HEK293 (cell line): ENCODE results near the gene RNU1-3.
A peak's percentile ranks its signal among the peaks of the same experiment; 100 is the strongest.
"Not testable (repeated sequence)": the region's sequence is repeated elsewhere in the genome, so short reads cannot be mapped to it uniquely, and the experiment has no call there.

Experiments used
- CTCF ChIA-PET: fragments of 350-600 bp; formaldehyde crosslinking; extraction: SDS; loops from one replicate; lab custom pipeline; 2021; ENCODE audit warnings: antibody characterized with exemption; lab: Yijun Ruan, JAX
- POLR2A ChIA-PET: fragments of 300-600 bp; formaldehyde crosslinking; extraction: SDS; loops from one replicate; lab custom pipeline; 2020; ENCODE audit warnings: antibody characterized with exemption, inconsistent platforms; lab: Yijun Ruan, JAX
- H3K27ac ChIP-seq: fragments of 200-500 bp; sonication (Bioruptor generic); 2 replicates; pipeline ENCODE4 v1.5.1; 2014; ENCODE audit warnings: low read depth, low read length, control low read depth, inconsistent platforms; ENCODE audit errors: extremely low read depth
- H3K36me3 ChIP-seq, 2 experiments: fragments of 200-500 bp in 1 of 2; sonication (Bioruptor generic) in 1 of 2; 1 replicate in 1 of 2; 2 replicates in 1 of 2; pipeline ENCODE4 v1.5.1; 2014 to 2017; ENCODE audit warnings: inconsistent platforms in 2 of 2, low read length in 2 of 2; ENCODE audit not compliant: control insufficient read depth in 2 of 2, insufficient read depth in 1 of 2
- H3K4me1 ChIP-seq: fragments of 200-500 bp; sonication (Bioruptor generic); 2 replicates; pipeline ENCODE4 v1.5.1; 2014; ENCODE audit warnings: mild to moderate bottlenecking, low read length, inconsistent platforms; ENCODE audit not compliant: control insufficient read depth, insufficient read depth
- H3K4me3 ChIP-seq: 2 replicates; pipeline ENCODE4 v1.5.1; 2011; ENCODE audit warnings: low read depth, mild to moderate bottlenecking, control low read depth, low read length, moderate library complexity
- H3K9me3 ChIP-seq: fragments of 200-500 bp; sonication (Bioruptor generic); 2 replicates; pipeline ENCODE4 v1.5.1; 2014; ENCODE audit warnings: low read depth, low read length, inconsistent platforms; ENCODE audit not compliant: control insufficient read depth, insufficient read depth
- ZNF335 ChIP-seq: fragments of 450-650 bp; formaldehyde crosslinking; conservative IDR thresholded peaks from 2 replicates; pipeline ENCODE4 v1.5.1; 2016; ENCODE audit warnings: missing biosample characterization, missing genetic modification characterization

Gene RNU1-3

DNA sequence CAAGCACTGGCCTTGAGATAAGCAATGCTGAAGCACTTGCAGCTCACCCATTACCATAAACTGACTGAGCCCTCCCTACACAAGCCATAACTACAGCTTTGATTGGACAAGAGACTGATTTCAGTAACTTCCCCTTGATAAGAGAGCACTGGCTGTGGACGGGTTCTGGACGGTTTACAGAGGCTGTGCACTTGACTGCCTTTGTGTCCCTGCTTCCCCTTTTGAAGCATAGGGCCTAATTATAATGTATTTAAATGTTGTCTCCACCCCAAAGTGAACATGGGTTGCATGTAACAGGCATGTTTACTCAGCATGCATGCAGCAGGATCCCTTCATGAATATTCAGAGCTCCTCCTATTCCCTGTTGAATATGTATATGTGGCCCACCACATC, 8.4 kb upstream of the RNU1-3 start:
- CTCF ChIA-PET, H3K36me3 ChIP-seq, H3K4me1 ChIP-seq, H3K9me3 ChIP-seq, POLR2A ChIA-PET, H3K4me3 ChIP-seq, H3K27ac ChIP-seq: not testable (repeated sequence)

DNA sequence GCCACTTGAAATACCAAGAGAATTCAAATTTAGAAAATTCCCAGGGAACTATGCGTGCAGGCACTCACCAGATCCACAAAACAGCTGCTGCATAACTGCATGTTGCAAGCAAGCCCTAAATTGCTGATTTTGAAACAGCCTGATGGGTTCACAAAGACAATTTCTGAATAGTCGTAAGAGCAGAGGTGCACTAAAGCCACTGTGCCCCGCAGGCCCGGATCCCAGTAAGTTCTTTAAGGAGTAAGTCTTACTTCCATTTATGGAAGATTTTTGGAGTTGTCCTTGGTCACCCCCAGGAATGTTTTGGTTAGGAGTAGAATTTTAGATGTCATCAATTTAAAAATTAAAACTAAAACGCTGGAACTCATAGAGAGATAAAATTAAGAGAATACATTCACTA, 7.2 kb upstream of the RNU1-3 start:
- CTCF ChIA-PET, H3K36me3 ChIP-seq, H3K27ac ChIP-seq, H3K4me1 ChIP-seq, H3K9me3 ChIP-seq, H3K4me3 ChIP-seq: not testable (repeated sequence)
- POLR2A ChIA-PET = interaction anchor here (0.7 kb wide), 1 partner anchor 78 kb away, joined by 6 read pairs; no protein-coding TSS in a partner anchor

GRCh38 chr1:16665836-16666235, 912 bp downstream of the RNU1-3 start:
- H3K36me3 ChIP-seq, POLR2A ChIA-PET, H3K4me3 ChIP-seq, H3K9me3 ChIP-seq, CTCF ChIA-PET, H3K4me1 ChIP-seq, H3K27ac ChIP-seq: not testable (repeated sequence)

DNA sequence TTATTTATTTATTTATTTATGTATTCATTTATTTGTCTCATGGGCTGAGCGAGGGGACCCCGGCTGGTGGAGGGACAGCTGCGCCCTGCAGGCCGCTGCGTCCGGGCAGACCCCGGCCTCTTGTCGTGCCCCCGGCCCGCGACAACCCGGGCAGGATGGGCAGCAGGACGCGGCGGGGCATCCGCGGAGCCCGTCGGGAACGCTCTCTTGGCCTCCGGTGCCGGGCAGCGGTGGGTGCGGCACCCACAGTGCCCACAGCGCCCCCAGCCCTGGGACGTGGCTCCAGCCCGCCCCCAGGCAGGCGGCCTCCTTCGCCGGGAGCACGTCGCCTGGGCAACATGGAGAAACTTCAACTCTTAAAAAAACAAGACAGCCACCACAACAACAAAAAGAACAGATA, 8.5 kb downstream of the RNU1-3 start:
- POLR2A ChIA-PET, H3K9me3 ChIP-seq, H3K4me1 ChIP-seq, H3K4me3 ChIP-seq, H3K27ac ChIP-seq, H3K36me3 ChIP-seq, CTCF ChIA-PET: not testable (repeated sequence)

GRCh38 chr1:16656981-16657683, 9.6 kb downstream of the RNU1-3 start:
- POLR2A ChIA-PET, H3K9me3 ChIP-seq, CTCF ChIA-PET, H3K4me1 ChIP-seq, H3K36me3 ChIP-seq, H3K4me3 ChIP-seq, H3K27ac ChIP-seq: not testable (repeated sequence)

DNA sequence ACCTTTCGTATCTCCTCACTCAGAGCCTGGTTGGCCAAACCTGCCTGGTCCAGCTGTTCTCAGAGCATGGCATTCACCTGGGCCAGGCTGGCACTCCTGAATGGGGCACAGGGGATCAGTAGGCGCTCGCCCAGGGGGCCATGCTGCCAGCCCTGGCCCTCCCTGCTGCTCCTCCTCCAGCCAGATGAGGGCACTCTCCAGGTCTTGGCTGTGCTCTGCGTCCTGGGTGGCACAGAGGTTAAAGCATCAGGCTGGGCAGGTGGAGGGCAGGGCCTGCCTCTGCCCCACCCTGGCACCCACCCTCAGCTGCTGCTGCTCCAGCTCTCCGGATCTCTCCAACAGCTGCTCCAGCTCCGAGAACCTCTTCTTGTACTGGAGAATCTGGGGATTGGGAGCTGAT, 10.2 kb downstream of the RNU1-3 start:
- POLR2A ChIA-PET, CTCF ChIA-PET, H3K4me1 ChIP-seq, H3K9me3 ChIP-seq, H3K36me3 ChIP-seq, H3K27ac ChIP-seq, H3K4me3 ChIP-seq: not testable (repeated sequence)

- H3K27ac ChIP-seq, H3K36me3 ChIP-seq, H3K9me3 ChIP-seq, H3K4me1 ChIP-seq, H3K4me3 ChIP-seq, CTCF ChIA-PET, POLR2A ChIA-PET: not testable (repeated sequence)
- peak; percentile 31; the same call in 1 of the 2 replicates for TF ChIP-seq ZNF335
Measured at GRCh38 chr1:16651560-16651959, 15.2 kb downstream of the RNU1-3 start.

- POLR2A ChIA-PET, H3K36me3 ChIP-seq, H3K9me3 ChIP-seq, H3K4me3 ChIP-seq, H3K4me1 ChIP-seq, H3K27ac ChIP-seq, CTCF ChIA-PET: not testable (repeated sequence)
Measured at GRCh38 chr1:16649960-16650359, 16.8 kb downstream of the RNU1-3 start.

DNA sequence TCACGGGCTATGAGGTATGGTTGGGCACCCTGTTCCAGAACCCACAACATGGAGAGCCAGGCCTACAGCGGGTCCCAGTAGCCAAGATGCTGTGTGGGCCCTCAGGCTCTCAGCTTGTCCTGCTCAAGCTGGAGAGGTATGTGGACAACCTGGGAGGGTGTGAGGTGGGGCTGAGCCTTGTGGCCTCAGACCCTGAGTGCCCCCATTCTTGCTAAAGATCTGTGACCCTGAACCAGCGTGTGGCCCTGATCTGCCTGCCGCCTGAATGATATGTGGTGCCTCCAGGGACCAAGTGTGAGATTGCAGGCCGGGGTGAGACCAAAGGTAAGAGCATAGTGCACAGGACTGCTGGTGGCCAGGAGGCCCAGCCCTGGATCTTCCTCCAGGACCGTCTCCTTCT, 17.4 kb downstream of the RNU1-3 start:
- H3K36me3 ChIP-seq, CTCF ChIA-PET, H3K27ac ChIP-seq, POLR2A ChIA-PET, H3K4me1 ChIP-seq, H3K4me3 ChIP-seq, H3K9me3 ChIP-seq: not testable (repeated sequence)

- CTCF ChIA-PET, H3K27ac ChIP-seq, H3K4me1 ChIP-seq, POLR2A ChIA-PET, H3K4me3 ChIP-seq, H3K36me3 ChIP-seq, H3K9me3 ChIP-seq: not testable (repeated sequence)
Measured at GRCh38 chr1:16648756-16649155, 18.0 kb downstream of the RNU1-3 start.

GRCh38 chr1:16648250-16648649, 18.5 kb downstream of the RNU1-3 start:
- POLR2A ChIA-PET, CTCF ChIA-PET, H3K4me1 ChIP-seq, H3K4me3 ChIP-seq, H3K36me3 ChIP-seq, H3K9me3 ChIP-seq, H3K27ac ChIP-seq: not testable (repeated sequence)
